ENCODE results near the gene QRFP. TPM values are rescaled to one million over a fixed set of nuclear protein-coding genes. Genes with fewer than 3 reads are reported as not detected.

The QRFP gene
- polyA plus RNA-seq, 2 of the 4 experiments (the other 2 are of a cell fraction): not detected

DNA sequence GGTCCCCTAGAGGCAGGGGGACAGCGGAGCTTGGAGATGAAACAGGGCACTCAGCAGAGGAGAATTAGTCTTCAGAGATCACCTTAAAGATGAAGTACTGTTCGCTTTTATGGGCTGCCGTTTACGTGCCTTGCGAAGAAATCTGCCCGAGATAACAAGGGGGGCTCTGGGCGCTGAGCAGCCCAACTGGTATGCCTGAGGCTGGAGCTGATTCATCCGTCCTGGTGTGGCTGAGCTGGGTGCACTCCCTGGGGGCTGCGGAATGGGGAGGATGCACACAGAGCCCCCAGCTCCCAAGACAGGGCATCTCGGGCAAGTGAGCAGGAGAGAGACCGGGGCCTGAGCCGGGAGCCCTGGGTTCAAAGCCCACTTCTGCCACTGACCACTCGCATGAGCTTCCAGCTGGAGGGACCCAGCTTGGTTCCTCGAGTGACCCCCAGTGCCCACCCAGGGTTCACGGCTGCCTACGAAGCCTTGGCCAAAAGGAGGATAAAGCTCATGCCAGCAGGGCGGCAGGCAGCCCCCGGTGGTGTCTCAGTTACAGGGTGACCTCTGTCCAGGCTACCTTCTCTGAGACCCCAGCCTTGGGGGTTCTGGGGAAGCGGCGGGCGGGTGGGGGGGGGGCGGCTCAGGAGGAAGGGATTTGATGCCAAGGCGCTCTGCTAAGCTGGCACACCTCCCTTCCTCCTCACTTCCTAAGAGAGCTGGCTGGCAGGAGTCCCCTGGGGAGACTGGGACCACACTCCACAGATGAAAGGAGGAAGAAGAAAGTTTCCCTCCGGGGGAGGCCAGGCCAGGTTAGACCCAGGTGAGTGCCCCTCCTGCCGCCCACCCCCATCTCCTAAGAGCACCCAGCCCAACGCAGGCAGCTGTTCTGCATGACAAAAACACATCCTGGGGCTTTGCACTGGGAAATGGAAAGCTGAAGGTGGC, 36.8 kb upstream of the QRFP start:
- Histone ChIP-seq H3K4me3 (no peak overlapping the region), H3K9me3 (no peaks in the 10 kb centered on the region), H3K27ac (peak overlapping the region; percentile 46 to 72; a peak in 5 of 6 replicates), H3K4me1 (peaks cover 63% of the 10 kb centered on the region), H3K4me2 (peak overlapping the region; percentile 71)
- ChIA-PET POLR2A (no interaction called here), CTCF (interaction anchor here (0.6 to 7.0 kb wide), 24 partner anchors 9 to 251 kb away, joined by 3 to 49 read pairs (median 4); no protein-coding TSS in a partner anchor)
- 32% methylated on average over 12 of the region's 26 CpGs for WGBS (ENCODE audit: missing lambda C conversion rate)
- no peak for DNase-seq (ENCODE audit: low read depth in 1 of 2, low spot score in 1 of 2)
- TF ChIP-seq BHLHE40 (IDR thresholded peaks at IDR 0.05; ENCODE audit: low read depth, low read length) (no peak), TP53 (CRISPR knock-in tag; IDR thresholded peaks at IDR 0.05) (no peak), SMC3 (IDR thresholded peaks at IDR 0.05) (no peak), EP300 (IDR thresholded peaks at IDR 0.05) (no peak), JUNB (IDR thresholded peaks at IDR 0.05) (no peak), RAD21 (conservative IDR thresholded peaks at IDR 0.05 in 1 of 2, IDR thresholded peaks at IDR 0.05 in 1 of 2) (no peak), JUN (IDR thresholded peaks at IDR 0.05) (no peak), FOSL2 (IDR thresholded peaks at IDR 0.05) (no peak), FOSL2 (CRISPR knock-in tag; IDR thresholded peaks at IDR 0.05) (no peak)
- TF ChIP-seq, protein P1, sequence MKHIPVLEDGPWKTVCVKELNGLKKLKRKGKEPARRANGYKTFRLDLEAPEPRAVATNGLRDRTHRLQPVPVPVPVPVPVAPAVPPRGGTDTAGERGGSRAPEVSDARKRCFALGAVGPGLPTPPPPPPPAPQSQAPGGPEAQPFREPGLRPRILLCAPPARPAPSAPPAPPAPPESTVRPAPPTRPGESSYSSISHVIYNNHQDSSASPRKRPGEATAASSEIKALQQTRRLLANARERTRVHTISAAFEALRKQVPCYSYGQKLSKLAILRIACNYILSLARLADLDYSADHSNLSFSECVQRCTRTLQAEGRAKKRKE (CRISPR knock-in tag; IDR thresholded peaks at IDR 0.05; ENCODE audit: low read depth): no peak
- TF ChIP-seq, protein P2, sequence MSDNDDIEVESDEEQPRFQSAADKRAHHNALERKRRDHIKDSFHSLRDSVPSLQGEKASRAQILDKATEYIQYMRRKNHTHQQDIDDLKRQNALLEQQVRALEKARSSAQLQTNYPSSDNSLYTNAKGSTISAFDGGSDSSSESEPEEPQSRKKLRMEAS (IDR thresholded peaks at IDR 0.05): no peak
- TF ChIP-seq, protein P3, sequence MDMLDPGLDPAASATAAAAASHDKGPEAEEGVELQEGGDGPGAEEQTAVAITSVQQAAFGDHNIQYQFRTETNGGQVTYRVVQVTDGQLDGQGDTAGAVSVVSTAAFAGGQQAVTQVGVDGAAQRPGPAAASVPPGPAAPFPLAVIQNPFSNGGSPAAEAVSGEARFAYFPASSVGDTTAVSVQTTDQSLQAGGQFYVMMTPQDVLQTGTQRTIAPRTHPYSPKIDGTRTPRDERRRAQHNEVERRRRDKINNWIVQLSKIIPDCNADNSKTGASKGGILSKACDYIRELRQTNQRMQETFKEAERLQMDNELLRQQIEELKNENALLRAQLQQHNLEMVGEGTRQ (IDR thresholded peaks at IDR 0.05): no peak
- no peak for FAIRE-seq
- ATAC-seq: peak in 1 of 2 experiments; percentile 6; a peak in 3 of 6 replicates

DNA sequence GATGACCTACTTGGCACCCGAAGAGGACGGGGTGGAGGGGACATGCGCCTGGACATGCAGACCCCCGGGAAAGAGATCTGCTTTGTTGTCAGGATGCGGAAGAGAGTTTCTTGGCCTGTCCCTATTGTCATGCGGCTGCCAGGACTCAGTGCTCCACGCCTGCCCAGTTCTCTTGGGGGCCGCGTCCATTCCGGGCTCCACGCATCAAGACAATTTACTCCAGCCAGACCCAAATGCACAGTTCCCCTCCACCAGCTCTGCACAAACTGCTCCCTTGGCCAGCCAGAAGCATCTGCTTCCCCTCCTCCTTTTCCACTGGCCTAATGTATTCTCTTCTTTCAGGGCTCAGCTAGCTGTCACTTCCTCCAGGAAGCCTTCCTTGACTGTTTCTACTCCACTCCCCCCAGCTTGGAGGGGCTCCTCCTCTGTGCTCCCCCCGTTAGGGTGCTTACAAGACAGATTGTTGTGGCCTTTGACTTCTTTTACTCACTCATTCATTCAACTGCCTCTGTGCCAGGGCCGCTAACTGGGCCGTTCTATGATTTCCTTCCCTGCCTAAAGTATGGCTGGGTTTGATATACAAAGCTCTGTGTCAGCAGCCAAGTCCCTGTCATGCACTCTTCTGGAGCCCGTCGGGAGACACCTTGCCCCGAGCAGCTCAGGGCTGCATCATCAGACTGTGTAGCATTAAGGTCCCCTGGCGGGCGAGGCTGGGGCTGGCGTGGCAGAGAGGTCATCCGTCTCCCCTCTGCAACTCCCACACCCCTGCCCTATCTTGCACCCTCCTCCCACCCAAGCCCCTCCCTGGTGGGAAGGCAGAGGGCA, 35.9 kb upstream of the QRFP start:
- ChIA-PET POLR2A (no interaction called here), CTCF (interaction anchor here (0.6 to 7.0 kb wide), 23 partner anchors 9 to 250 kb away, joined by 3 to 49 read pairs (median 4); no protein-coding TSS in a partner anchor)
- Histone ChIP-seq H3K9me3 (no peaks in the 10 kb centered on the region), H3K4me3 (no peak overlapping the region), H3K27ac (peak overlapping the region; percentile 46 to 72; a peak in 5 of 6 replicates), H3K4me2 (peak overlapping the region; percentile 71), H3K4me1 (peaks cover 63% of the 10 kb centered on the region)
- TF ChIP-seq FOXS1 (CRISPR knock-in tag; IDR thresholded peaks at IDR 0.05): no peak
- no peak for TF ChIP-seq MAFK (IDR thresholded peaks at IDR 0.05; ENCODE audit: partially characterized antibody)
- TF ChIP-seq, protein P4, sequence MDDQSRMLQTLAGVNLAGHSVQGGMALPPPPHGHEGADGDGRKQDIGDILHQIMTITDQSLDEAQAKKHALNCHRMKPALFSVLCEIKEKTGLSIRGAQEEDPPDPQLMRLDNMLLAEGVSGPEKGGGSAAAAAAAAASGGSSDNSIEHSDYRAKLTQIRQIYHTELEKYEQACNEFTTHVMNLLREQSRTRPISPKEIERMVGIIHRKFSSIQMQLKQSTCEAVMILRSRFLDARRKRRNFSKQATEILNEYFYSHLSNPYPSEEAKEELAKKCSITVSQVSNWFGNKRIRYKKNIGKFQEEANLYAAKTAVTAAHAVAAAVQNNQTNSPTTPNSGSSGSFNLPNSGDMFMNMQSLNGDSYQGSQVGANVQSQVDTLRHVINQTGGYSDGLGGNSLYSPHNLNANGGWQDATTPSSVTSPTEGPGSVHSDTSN (IDR thresholded peaks at IDR 0.05): no peak
- no peak for TF ChIP-seq TFCP2L1 (CRISPR knock-in tag; IDR thresholded peaks at IDR 0.05)
- 0 out of 5 replicates have a peak, but pooled peaks of 1 of the 2 experiments have one; percentile 24 for TF ChIP-seq RAD21 (conservative IDR thresholded peaks at IDR 0.05 in 1 of 2, IDR thresholded peaks at IDR 0.05 in 1 of 2)
- TF ChIP-seq RNF2 (IDR thresholded peaks at IDR 0.05; ENCODE audit: borderline replicate concordance, low read depth): no peak
- TF ChIP-seq NR3C1 (IDR thresholded peaks at IDR 0.05): no peak
- TF ChIP-seq ZFP36 (IDR thresholded peaks at IDR 0.05; ENCODE audit: borderline replicate concordance, partially characterized antibody): peak; percentile 97
- TF ChIP-seq PHF8 (IDR thresholded peaks at IDR 0.05; ENCODE audit: borderline replicate concordance, low read depth): no peak
- TF ChIP-seq, protein P1 (CRISPR knock-in tag; IDR thresholded peaks at IDR 0.05; ENCODE audit: low read depth): no peak
- TF ChIP-seq, protein P3 (IDR thresholded peaks at IDR 0.05): no peak
- TF ChIP-seq JUNB (IDR thresholded peaks at IDR 0.05): no peak
- TF ChIP-seq SMC3 (IDR thresholded peaks at IDR 0.05): 0 out of 3 replicates have a peak, but pooled peaks have one; percentile 19
- TF ChIP-seq SREBF2 (IDR thresholded peaks at IDR 0.05): no peak
- FAIRE-seq (no peak), ATAC-seq (peak; percentile 33 to 45; a peak in 5 of 6 replicates), DNase-seq (ENCODE audit: low read depth in 1 of 2, low spot score in 1 of 2) (no peak)
- 59% methylated on average over 21 of the region's 21 CpGs for WGBS (ENCODE audit: missing lambda C conversion rate)

All from A549 (cell line).